HG03469 (cell line): ENCODE measurements around the gene WNT3.
"Not testable (repeated sequence)": the region's sequence is repeated elsewhere in the genome, so short reads cannot be mapped to it uniquely, and the experiment has no call there.

Experiments used
- ATAC-seq: cut with Tn5 transposase; IDR thresholded peaks from one replicate; pipeline ENCODE4 v1.9.1; 2021; ENCODE audit warnings: mild to moderate bottlenecking, moderate library complexity, moderate number of reproducible peaks; ENCODE audit not compliant: unreplicated experiment

WNT3 gene

GRCh38 chr17:46769531-46770438 is 48.7 kb downstream of the WNT3 start:
- ATAC-seq, result no peak

GRCh38 chr17:46768896-46769295 is 49.6 kb downstream of the WNT3 start:
- not testable (repeated sequence) for ATAC-seq

GRCh38 chr17:46768540-46768870 is 50.0 kb downstream of the WNT3 start:
- ATAC-seq, result no peak

- no peak for ATAC-seq
Observed at GRCh38 chr17:46766493-46767491, 51.7 kb downstream of the WNT3 start.

- no peak for ATAC-seq
Observed at GRCh38 chr17:46765453-46765852, 53.0 kb downstream of the WNT3 start.

- no peak for ATAC-seq
Observed at GRCh38 chr17:46764709-46765401, 53.6 kb downstream of the WNT3 start.

- no peak for ATAC-seq
Observed at GRCh38 chr17:46764000-46764708, 54.3 kb downstream of the WNT3 start.

- no peak for ATAC-seq
Observed at GRCh38 chr17:46763416-46763815, 55.1 kb downstream of the WNT3 start.

- ATAC-seq, result no peak
Observed at GRCh38 chr17:46759141-46759540, 59.4 kb downstream of the WNT3 start.

GRCh38 chr17:46758614-46759013 is 59.9 kb downstream of the WNT3 start:
- ATAC-seq, result no peak

GRCh38 chr17:46757588-46757987 is 60.9 kb downstream of the WNT3 start:
- not testable (repeated sequence) for ATAC-seq

- ATAC-seq, result no peak
Observed at GRCh38 chr17:46756861-46757260, 61.6 kb downstream of the WNT3 start.

- ATAC-seq, result no peak
Observed at GRCh38 chr17:46756081-46756735, 62.3 kb downstream of the WNT3 start.

- no peak for ATAC-seq
Observed at GRCh38 chr17:46753776-46754175, 64.7 kb downstream of the WNT3 start.

- no peak for ATAC-seq
Observed at GRCh38 chr17:46751425-46751824, 67.1 kb downstream of the WNT3 start.

GRCh38 chr17:46745376-46745775 is 73.1 kb downstream of the WNT3 start:
- no peak for ATAC-seq

GRCh38 chr17:46744441-46744840 is 74.1 kb downstream of the WNT3 start:
- ATAC-seq, result no peak

GRCh38 chr17:46742565-46743270 is 75.8 kb downstream of the WNT3 start:
- ATAC-seq, result no peak

GRCh38 chr17:46741122-46741730 is 77.3 kb downstream of the WNT3 start:
- ATAC-seq, result no peak
